Activated CD8-positive, alpha-beta T cell treated with anti-CD3 and anti-CD28 coated beads for 36 hours (primary cell): ENCODE data around the gene SMIM7. TPM values are rescaled to one million over a fixed set of nuclear protein-coding genes. Genes with fewer than 3 reads are reported as not detected.
A peak's percentile ranks its signal among the peaks of the same experiment; 100 is the strongest.

ENCODE experiments used
- ATAC-seq: fragments of 200-7000 bp; cut with Tn5 transposase; one replicate; pipeline ENCODE4 v1.10.0; 2021; ENCODE audit warnings: mild to moderate bottlenecking, moderate library complexity
- CTCF ChIA-PET: fragments of 350-600 bp; sonication (Branson Sonifier 250); formaldehyde crosslinking; loops from one replicate; lab custom pipeline; 2021; ENCODE audit warnings: antibody characterized with exemption; lab: Charles Lee
- POLR2A ChIA-PET: fragments of 350-600 bp; sonication (Branson Sonifier 250); formaldehyde crosslinking; loops from one replicate; lab custom pipeline; 2021; ENCODE audit warnings: antibody characterized with exemption; lab: Charles Lee
- DNase-seq: peaks from one replicate; pipeline ENCODE4 v3.0.0-alpha.2; 2020
- H3K27ac Mint-ChIP-seq: one replicate; pipeline ENCODE4 v1.8.0; 2021; ENCODE audit warnings: mild to moderate bottlenecking, mixed read lengths
- H3K27me3 Mint-ChIP-seq: one replicate; pipeline ENCODE4 v1.8.0; 2021; ENCODE audit warnings: mixed read lengths
- H3K36me3 Mint-ChIP-seq: one replicate; pipeline ENCODE4 v1.8.0; 2021; ENCODE audit warnings: low read depth, mixed read lengths
- H3K4me1 Mint-ChIP-seq: one replicate; pipeline ENCODE4 v1.8.0; 2021; ENCODE audit warnings: low read depth, mixed read lengths
- H3K4me3 Mint-ChIP-seq: one replicate; pipeline ENCODE4 v1.8.0; 2021; ENCODE audit warnings: mild to moderate bottlenecking, moderate library complexity, mixed read lengths
- H3K9me3 Mint-ChIP-seq: one replicate; pipeline ENCODE4 v1.8.0; 2021; ENCODE audit warnings: mixed read lengths
- CTCF ChIP-seq: fragments of 200-600 bp; IDR thresholded peaks from one replicate; pipeline ENCODE4 v1.8.0; 2022; ENCODE audit warnings: antibody characterized with exemption, mild to moderate bottlenecking
- intact Hi-C: fragments of 100-400 bp; cut with micrococcal nuclease; formaldehyde crosslinking; loops from one replicate; pipeline ENCODE4 v1.10.0; 2022
- total RNA-seq, 2 experiments: library from RNA; stranded (reverse); gene quantifications; one replicate each; pipeline ENCODE4 v1.2.3, GENCODE V29; 2021

Gene SMIM7
- total RNA-seq, 2 experiments from 2014 or later = 48.0 to 55.0 TPM

- peak within 1 kb of the TSS; percentile 93 for H3K4me3 Mint-ChIP-seq
- DNase-seq = peak; percentile 96
- H3K36me3 Mint-ChIP-seq = peaks cover 50% of the 10 kb centered on the region
- TF ChIP-seq CTCF = no peak
- ChIA-PET POLR2A (interaction anchor here (0.7 to 6.6 kb wide), 19 partner anchors 10 to 187 kb away, joined by 3 to 93 read pairs (median 5); partner anchors contain the start of genes CHERP, SLC35E1, SMIM7 and TMEM38A), CTCF (interaction anchor here (0.9 to 1.4 kb wide), 4 partner anchors 30 to 44 kb away, joined by 3 read pairs; no protein-coding TSS in a partner anchor)
- ATAC-seq = peak; percentile 93
- peak within 1 kb of the TSS; percentile 100 for H3K27ac Mint-ChIP-seq
- H3K4me1 Mint-ChIP-seq = peaks cover 43% of the 10 kb centered on the region
- H3K9me3 Mint-ChIP-seq = no peaks in the 10 kb centered on the region
- intact Hi-C loops = no loop called here
- no peaks in the 10 kb centered on the region for H3K27me3 Mint-ChIP-seq
Measured at GRCh38 chr19:16628183-16628983, 31.6 kb downstream of the SMIM7 start, which contains the start of gene MED26. Gene MED26, minus strand, starts transcription at chr19:16628204. Its CDS starts 261 bp downstream, at chr19:16627943.

GRCh38 chr19:16627928-16628182, 32.1 kb downstream of the SMIM7 start:
- Mint-ChIP-seq H3K4me3 (peak overlapping the region; percentile 93), H3K4me1 (peaks cover 47% of the 10 kb centered on the region), H3K27me3 (no peaks in the 10 kb centered on the region), H3K9me3 (no peaks in the 10 kb centered on the region), H3K36me3 (peaks cover 50% of the 10 kb centered on the region), H3K27ac (no peak overlapping the region)
- ATAC-seq = no peak
- ChIA-PET CTCF (interaction anchor here (0.9 to 1.4 kb wide), 2 partner anchors 38 to 44 kb away, joined by 3 read pairs; no protein-coding TSS in a partner anchor), POLR2A (interaction anchor here (0.9 to 6.6 kb wide), 14 partner anchors 11 to 86 kb away, joined by 3 to 93 read pairs (median 9); partner anchors contain the start of genes CHERP, SLC35E1, SMIM7 and TMEM38A)
- DNase-seq = no peak
- TF ChIP-seq CTCF = no peak
- intact Hi-C loops = loop anchor here (2.0 kb wide), 1 partner anchor 39 kb away; no protein-coding TSS in a partner anchor

GRCh38 chr19:16627193-16627927, 32.6 kb downstream of the SMIM7 start:
- H3K4me3 Mint-ChIP-seq = peak overlapping the region; percentile 93
- H3K9me3 Mint-ChIP-seq = no peaks in the 10 kb centered on the region
- no peaks in the 10 kb centered on the region for H3K27me3 Mint-ChIP-seq
- ChIA-PET POLR2A (interaction anchor here (0.6 to 6.6 kb wide), 16 partner anchors 11 to 104 kb away, joined by 3 to 93 read pairs (median 6); partner anchors contain the start of genes CHERP, SLC35E1, SMIM7 and TMEM38A), CTCF (interaction anchor here (0.9 to 1.5 kb wide), 3 partner anchors 11 to 43 kb away, joined by 3 read pairs; no protein-coding TSS in a partner anchor)
- DNase-seq = peak; percentile 49
- H3K4me1 Mint-ChIP-seq = peaks cover 47% of the 10 kb centered on the region
- peak overlapping the region; percentile 91 for H3K27ac Mint-ChIP-seq
- intact Hi-C loops = loop anchor here (2.0 kb wide), 1 partner anchor 39 kb away; no protein-coding TSS in a partner anchor
- no peak for ATAC-seq
- no peak for TF ChIP-seq CTCF
- peaks cover 48% of the 10 kb centered on the region for H3K36me3 Mint-ChIP-seq

GRCh38 chr19:16626796-16627192, 33.1 kb downstream of the SMIM7 start:
- DNase-seq (peak; percentile 52), ATAC-seq (no peak)
- peaks cover 44% of the 10 kb centered on the region for H3K36me3 Mint-ChIP-seq
- H3K4me1 Mint-ChIP-seq = peaks cover 49% of the 10 kb centered on the region
- ChIA-PET CTCF (interaction anchor here (1.0 to 1.5 kb wide), 3 partner anchors 10 to 37 kb away, joined by 3 read pairs; no protein-coding TSS in a partner anchor), POLR2A (interaction anchor here (0.6 to 6.6 kb wide), 16 partner anchors 10 to 104 kb away, joined by 3 to 93 read pairs (median 6); partner anchors contain the start of genes CHERP, SLC35E1, SMIM7 and TMEM38A)
- H3K27ac Mint-ChIP-seq = peak overlapping the region; percentile 91
- intact Hi-C loops = loop anchor here (2.0 kb wide), 1 partner anchor 38 kb away; no protein-coding TSS in a partner anchor
- H3K9me3 Mint-ChIP-seq = no peaks in the 10 kb centered on the region
- peak overlapping the region; percentile 93 for H3K4me3 Mint-ChIP-seq
- no peaks in the 10 kb centered on the region for H3K27me3 Mint-ChIP-seq
- no peak for TF ChIP-seq CTCF
